CD4-positive, CD25-positive, alpha-beta regulatory T cell (primary cell): ENCODE measurements around the gene YAF2. TPM values are rescaled to one million over a fixed set of nuclear protein-coding genes. Genes with fewer than 3 reads are reported as not detected.
"Not testable (repeated sequence)": the region's sequence is repeated elsewhere in the genome, so short reads cannot be mapped to it uniquely, and the experiment has no call there.

ENCODE experiments used
- ATAC-seq, 2 donors: fragments of 150-1000 bp; cut with Tn5 transposase; one replicate each; pipeline ENCODE4 v1.10.0; 2021; ENCODE audit warnings: low read depth in 2 of 2, moderate number of reproducible peaks in 2 of 2, moderate library complexity in 1 of 2
- DNase-seq, 3 donors: peaks; one replicate each; pipeline versions ENCODE4 v3.0.0 to v3.0.0-alpha.2; 2012 to 2022; ENCODE audit warnings: mixed read lengths in 1 of 3
- H3K27ac ChIP-seq: one replicate; pipeline ENCODE4 v1.7.0; 2013; ENCODE audit warnings: mild to moderate bottlenecking, low read length; ENCODE audit not compliant: insufficient read depth, poor library complexity, severe bottlenecking
- H3K27me3 ChIP-seq: one replicate; pipeline ENCODE4 v1.7.0; 2013; ENCODE audit warnings: low read length; ENCODE audit not compliant: control insufficient read depth, insufficient read depth
- H3K36me3 ChIP-seq: one replicate; pipeline ENCODE4 v1.7.0; 2013; ENCODE audit warnings: mild to moderate bottlenecking, low read length, moderate library complexity; ENCODE audit not compliant: control insufficient read depth, insufficient read depth
- H3K4me1 ChIP-seq: 2 replicates; pipeline ENCODE4 v1.7.0; 2013; ENCODE audit warnings: mild to moderate bottlenecking, low read length; ENCODE audit not compliant: insufficient read depth, control insufficient read depth, poor library complexity, severe bottlenecking
- H3K4me3 ChIP-seq: one replicate; pipeline ENCODE4 v1.7.0; 2013; ENCODE audit warnings: low read depth, mild to moderate bottlenecking, low read length, moderate library complexity
- H3K9me3 ChIP-seq, 2 experiments: 1 replicate in 1 of 2; 2 replicates in 1 of 2; pipeline ENCODE4 v1.7.0; 2013; ENCODE audit warnings: low read length in 2 of 2, mild to moderate bottlenecking in 1 of 2, moderate library complexity in 1 of 2; ENCODE audit not compliant: control insufficient read depth in 2 of 2
- H3K27ac Mint-ChIP-seq, 3 donors: one replicate each; pipeline ENCODE4 v1.8.0; 2020 to 2022; ENCODE audit warnings: mild to moderate bottlenecking in 3 of 3, mixed read lengths in 3 of 3, moderate library complexity in 2 of 3
- H3K27me3 Mint-ChIP-seq: one replicate; pipeline ENCODE4 v1.8.0; 2022; ENCODE audit warnings: mild to moderate bottlenecking, mixed read lengths
- H3K36me3 Mint-ChIP-seq: one replicate; pipeline ENCODE4 v1.8.0; 2020; ENCODE audit warnings: mixed read lengths
- H3K4me1 Mint-ChIP-seq, 4 donors: one replicate each; pipeline ENCODE4 v1.8.0; 2020 to 2022; ENCODE audit warnings: mixed read lengths in 4 of 4, mild to moderate bottlenecking in 1 of 4
- H3K4me3 Mint-ChIP-seq, 4 donors: one replicate each; pipeline ENCODE4 v1.8.0; 2020 to 2022; ENCODE audit warnings: mild to moderate bottlenecking in 4 of 4, mixed read lengths in 4 of 4, moderate library complexity in 3 of 4
- H3K9me3 Mint-ChIP-seq, 7 donors: one replicate each; pipeline ENCODE4 v1.8.0; 2020 to 2022; ENCODE audit warnings: mixed read lengths in 7 of 7, mild to moderate bottlenecking in 3 of 7, moderate library complexity in 2 of 7
- polyA plus RNA-seq, 4 donors: library from polyadenylated mRNA; unstranded; fragments of 300-500 nt; fragmentation: Illumina TruSeq; gene quantifications; one replicate each; pipeline ENCODE4 v1.2.3, GENCODE V29; 2021
- total RNA-seq: library from RNA; stranded (reverse); gene quantifications from one replicate; pipeline ENCODE4 v1.2.3, GENCODE V29; 2022

Gene YAF2
- total and polyA plus RNA-seq, 5 donors from 2014 or later, result 14.4 to 73.3 (median 21.1) TPM

DNA sequence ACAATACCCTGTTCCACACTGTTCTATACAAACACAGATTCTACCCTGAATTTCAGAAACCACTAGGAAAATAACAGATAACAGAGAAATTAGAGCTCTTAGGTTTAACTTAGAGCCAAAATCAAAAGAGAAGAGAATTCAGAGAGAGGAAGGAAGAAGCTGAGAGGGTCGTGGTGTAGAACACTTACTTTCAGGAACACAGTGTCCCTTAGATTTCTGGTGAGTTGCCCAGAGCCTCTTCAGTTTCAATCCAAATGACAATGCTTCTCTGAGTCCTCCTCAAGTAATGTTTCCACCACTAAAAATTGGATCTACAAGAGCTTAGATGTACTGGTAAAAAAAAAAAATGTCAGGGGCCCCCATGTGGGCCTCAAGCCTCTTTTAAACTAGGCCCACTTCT lies 2.6 kb downstream of the YAF2 start:
- H3K9me3 Mint-ChIP-seq, result peaks cover 0 to 3% (median 0%) of the 10 kb centered on the region in 7 donors
- H3K4me1 Mint-ChIP-seq, result peaks cover 28 to 74% (median 54%) of the 10 kb centered on the region in 4 donors
- Histone ChIP-seq H3K9me3 (no peaks in the 10 kb centered on the region), H3K27me3 (no peaks in the 10 kb centered on the region), H3K4me3 (peak overlapping the region; percentile 95), H3K36me3 (peaks cover 4% of the 10 kb centered on the region), H3K27ac (no peak overlapping the region), H3K4me1 (peaks cover 49% of the 10 kb centered on the region)
- no peak for ATAC-seq
- no peaks in the 10 kb centered on the region for H3K27me3 Mint-ChIP-seq
- peak overlapping the region in 2 of 3 donors; percentile 5 to 87 for H3K27ac Mint-ChIP-seq
- no peak for DNase-seq
- H3K4me3 Mint-ChIP-seq, result peak overlapping the region; percentile 18 to 79 (median 70)
- H3K36me3 Mint-ChIP-seq, result peaks cover 8% of the 10 kb centered on the region

DNA sequence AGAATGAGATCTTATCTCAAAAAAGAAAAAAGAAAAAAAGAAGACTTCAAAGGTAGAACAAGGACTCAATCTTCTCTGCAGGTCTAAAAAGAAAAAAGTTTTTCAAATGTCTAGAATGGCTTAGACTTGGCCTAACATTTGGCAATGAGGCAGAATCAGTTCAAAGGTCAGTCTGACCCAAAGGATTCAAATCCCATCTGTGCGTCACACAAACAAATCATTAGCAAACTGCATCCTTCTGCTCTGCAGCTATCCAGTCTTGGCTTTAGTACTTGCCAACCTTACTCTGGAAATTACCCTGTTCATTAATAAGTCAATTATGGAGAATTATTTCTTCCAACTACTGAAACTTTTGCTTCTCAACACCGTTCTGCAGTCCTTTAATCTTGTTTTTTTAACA lies 3.1 kb downstream of the YAF2 start:
- Mint-ChIP-seq H3K36me3 (peaks cover 8% of the 10 kb centered on the region), H3K4me1 (peaks cover 32 to 78% (median 58%) of the 10 kb centered on the region in 4 donors), H3K27ac (peak overlapping the region in 2 of 3 donors; percentile 5 to 43), H3K27me3 (no peaks in the 10 kb centered on the region), H3K9me3 (peaks cover 0 to 3% (median 0%) of the 10 kb centered on the region in 7 donors), H3K4me3 (peak overlapping the region; percentile 18 to 79 (median 70))
- Histone ChIP-seq H3K4me3 (peak overlapping the region; percentile 23), H3K9me3 (no peaks in the 10 kb centered on the region), H3K4me1 (peaks cover 49% of the 10 kb centered on the region), H3K36me3 (peaks cover 4% of the 10 kb centered on the region), H3K27ac (no peak overlapping the region), H3K27me3 (no peaks in the 10 kb centered on the region)
- DNase-seq (no peak), ATAC-seq (no peak)

DNA sequence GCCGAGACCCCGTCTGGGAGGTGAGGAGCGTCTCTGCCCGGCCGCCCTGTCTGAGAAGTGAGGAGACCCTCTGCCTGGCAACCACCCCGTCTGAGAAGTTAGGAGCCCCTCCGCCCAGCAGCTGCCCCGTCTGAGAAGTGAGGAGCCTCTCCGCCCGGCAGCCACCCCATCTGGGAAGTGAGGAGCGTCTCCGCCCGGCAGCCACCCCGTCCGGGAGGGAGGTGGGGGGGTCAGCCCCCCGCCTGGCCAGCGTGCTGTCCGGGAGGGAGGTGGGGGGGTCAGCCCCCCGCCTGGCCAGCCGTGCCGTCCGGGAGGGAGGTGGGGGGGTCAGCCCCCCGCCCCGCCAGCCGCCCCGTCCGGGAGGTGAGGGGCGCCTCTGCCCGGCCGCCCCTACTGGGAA lies 10.5 kb downstream of the YAF2 start:
- H3K27ac Mint-ChIP-seq, H3K27me3 ChIP-seq, ATAC-seq, H3K27ac ChIP-seq, H3K9me3 Mint-ChIP-seq, H3K36me3 ChIP-seq, H3K4me3 ChIP-seq, H3K4me3 Mint-ChIP-seq, H3K9me3 ChIP-seq, H3K27me3 Mint-ChIP-seq, DNase-seq: not testable (repeated sequence)
- Mint-ChIP-seq H3K4me1 (peaks cover 30 to 43% (median 35%) of the 10 kb centered on the region in 4 donors), H3K36me3 (peaks cover 13% of the 10 kb centered on the region)
- H3K4me1 ChIP-seq, result peaks cover 16% of the 10 kb centered on the region

DNA sequence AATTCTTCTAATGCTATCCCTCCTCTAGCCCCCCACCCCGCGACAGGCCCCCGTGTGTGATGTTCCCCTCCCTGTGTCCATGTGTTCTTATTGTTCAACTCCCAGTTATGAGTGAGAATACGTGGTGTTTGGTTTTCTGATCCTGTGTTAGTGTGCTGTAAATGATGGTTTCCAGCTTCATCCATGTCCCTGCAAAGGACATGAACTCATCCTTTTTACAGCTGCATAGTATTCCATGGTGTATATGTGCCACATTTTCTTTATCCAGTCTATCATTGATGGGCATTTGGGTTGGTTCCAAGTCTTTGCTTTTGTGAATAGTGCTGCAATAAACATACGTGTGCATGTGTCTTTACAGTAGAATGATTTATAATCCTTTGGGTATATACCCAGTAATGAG lies 13.5 kb downstream of the YAF2 start:
- not testable (repeated sequence) for H3K27ac Mint-ChIP-seq, DNase-seq, H3K4me3 ChIP-seq, H3K9me3 ChIP-seq, H3K27me3 ChIP-seq, H3K9me3 Mint-ChIP-seq, H3K36me3 ChIP-seq, H3K27me3 Mint-ChIP-seq, H3K27ac ChIP-seq, ATAC-seq, H3K4me3 Mint-ChIP-seq
- peaks cover 22 to 44% (median 31%) of the 10 kb centered on the region in 4 donors for H3K4me1 Mint-ChIP-seq
- H3K36me3 Mint-ChIP-seq, result peaks cover 13% of the 10 kb centered on the region
- peaks cover 15% of the 10 kb centered on the region for H3K4me1 ChIP-seq

DNA sequence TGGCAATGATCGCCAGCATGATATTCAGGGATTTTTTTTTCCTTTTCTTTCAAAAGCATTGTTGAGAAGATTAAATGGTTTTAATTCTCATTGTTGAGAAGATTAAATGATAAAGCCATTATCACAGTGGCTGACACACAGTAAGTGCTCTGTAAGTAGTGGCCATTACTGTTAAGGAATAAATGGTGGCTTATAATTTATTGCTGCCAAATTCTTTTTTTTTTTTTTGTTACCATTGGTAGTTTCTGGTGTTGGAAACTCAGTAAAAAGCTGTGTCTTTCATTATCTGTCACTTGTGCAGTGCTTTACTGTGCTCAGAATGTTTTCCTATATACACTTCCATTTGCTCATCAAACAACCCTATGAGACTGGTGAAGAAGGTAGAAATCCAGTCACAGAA lies 15.3 kb downstream of the YAF2 start:
- H3K36me3 Mint-ChIP-seq, result peaks cover 13% of the 10 kb centered on the region
- H3K27ac Mint-ChIP-seq, result peak overlapping the region in 1 of 3 donors; percentile 53
- peaks cover 4% of the 10 kb centered on the region for H3K36me3 ChIP-seq
- no peak overlapping the region for H3K4me3 ChIP-seq
- H3K27ac ChIP-seq, result no peak overlapping the region
- H3K4me3 Mint-ChIP-seq, result peak overlapping the region in 1 of 4 donors; percentile 8
- H3K4me1 Mint-ChIP-seq, result peaks cover 30 to 59% (median 43%) of the 10 kb centered on the region in 4 donors
- ATAC-seq, result no peak
- H3K9me3 Mint-ChIP-seq, result peaks cover 0 to 1% (median 0%) of the 10 kb centered on the region in 7 donors
- no peaks in the 10 kb centered on the region for H3K27me3 ChIP-seq
- no peak for DNase-seq
- no peaks in the 10 kb centered on the region for H3K27me3 Mint-ChIP-seq
- H3K4me1 ChIP-seq, result peaks cover 15% of the 10 kb centered on the region
- H3K9me3 ChIP-seq, result no peaks in the 10 kb centered on the region

DNA sequence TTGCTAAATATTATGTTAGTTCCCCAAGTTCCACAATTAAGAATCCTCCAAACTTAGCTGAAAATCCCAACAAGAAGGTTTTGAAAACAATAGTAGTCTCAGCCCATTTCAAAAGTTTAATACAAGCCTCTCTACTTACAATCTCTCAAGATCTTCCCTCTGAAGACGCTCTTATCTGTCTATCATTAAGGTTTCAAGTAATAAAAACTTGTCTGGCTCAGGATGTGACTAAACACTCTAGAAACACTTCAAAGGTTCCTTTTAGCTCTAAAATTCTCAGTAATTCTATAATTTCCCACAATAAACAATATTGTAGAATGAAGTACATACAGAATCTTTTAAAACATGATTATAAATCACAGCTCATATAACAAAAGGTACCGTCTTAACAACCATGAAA lies 16.3 kb downstream of the YAF2 start:
- no peaks in the 10 kb centered on the region for H3K9me3 ChIP-seq
- no peak overlapping the region for H3K27ac ChIP-seq
- no peaks in the 10 kb centered on the region for H3K27me3 ChIP-seq
- peak in 1 of 3 donors; percentile 45 for DNase-seq
- peaks cover 0 to 1% (median 0%) of the 10 kb centered on the region in 7 donors for H3K9me3 Mint-ChIP-seq
- H3K4me3 Mint-ChIP-seq, result no peak overlapping the region
- peak overlapping the region in 1 of 3 donors; percentile 0 for H3K27ac Mint-ChIP-seq
- peaks cover 33 to 64% (median 47%) of the 10 kb centered on the region in 4 donors for H3K4me1 Mint-ChIP-seq
- H3K4me1 ChIP-seq, result peaks cover 15% of the 10 kb centered on the region
- ATAC-seq, result peak; percentile 47 to 53
- no peaks in the 10 kb centered on the region for H3K27me3 Mint-ChIP-seq
- peaks cover 4% of the 10 kb centered on the region for H3K36me3 ChIP-seq
- H3K4me3 ChIP-seq, result no peak overlapping the region
- peaks cover 15% of the 10 kb centered on the region for H3K36me3 Mint-ChIP-seq

DNA sequence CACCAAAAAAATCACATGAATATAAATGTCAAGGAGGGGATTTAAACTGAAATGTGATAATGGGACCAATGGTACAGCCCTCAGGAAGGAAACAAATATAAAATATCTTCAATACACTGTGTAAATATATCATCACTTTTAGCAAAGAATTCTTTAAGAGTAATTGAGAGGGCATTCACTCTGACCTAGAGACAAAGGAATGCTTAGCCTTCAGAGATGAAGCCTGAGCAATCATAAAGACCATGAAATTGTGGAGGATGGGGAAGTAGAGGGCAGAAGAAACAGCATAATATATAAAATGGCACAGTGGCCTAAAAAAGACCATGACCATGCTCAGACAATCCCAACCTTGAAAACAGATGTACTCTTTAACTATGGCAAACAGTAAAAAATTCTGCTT lies 20.4 kb downstream of the YAF2 start:
- H3K27ac Mint-ChIP-seq, result no peak overlapping the region
- H3K4me1 Mint-ChIP-seq, result peaks cover 30 to 72% (median 50%) of the 10 kb centered on the region in 4 donors
- no peaks in the 10 kb centered on the region for H3K9me3 Mint-ChIP-seq
- H3K36me3 ChIP-seq, result peaks cover 2% of the 10 kb centered on the region
- H3K4me1 ChIP-seq, result peaks cover 13% of the 10 kb centered on the region
- H3K4me3 ChIP-seq, result no peak overlapping the region
- DNase-seq (no peak), ATAC-seq (no peak)
- H3K27me3 ChIP-seq, result no peaks in the 10 kb centered on the region
- no peaks in the 10 kb centered on the region for H3K27me3 Mint-ChIP-seq
- no peak overlapping the region for H3K27ac ChIP-seq
- H3K36me3 Mint-ChIP-seq, result peaks cover 10% of the 10 kb centered on the region
- no peak overlapping the region for H3K4me3 Mint-ChIP-seq
- H3K9me3 ChIP-seq, result no peaks in the 10 kb centered on the region

DNA sequence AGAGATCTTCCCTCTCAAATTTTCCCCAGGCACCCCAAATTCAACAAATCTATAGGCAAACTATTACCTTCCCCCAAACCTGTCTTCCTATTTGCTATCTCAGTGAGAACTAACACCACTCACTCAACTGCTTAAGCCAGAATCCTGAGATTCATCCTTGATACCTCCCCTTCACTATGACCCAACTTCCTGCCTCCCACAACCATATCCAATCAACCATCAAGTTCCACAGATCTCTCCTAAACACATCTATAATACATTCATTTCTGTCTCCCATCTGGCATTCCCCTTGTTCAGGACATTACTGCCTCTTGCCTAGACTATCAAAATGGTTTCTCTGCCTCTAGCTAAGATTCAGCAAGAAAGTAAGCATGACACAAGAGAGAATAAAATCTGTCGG lies 21.3 kb downstream of the YAF2 start:
- Mint-ChIP-seq H3K4me1 (peaks cover 33 to 67% (median 46%) of the 10 kb centered on the region in 4 donors), H3K4me3 (no peak overlapping the region), H3K27me3 (no peaks in the 10 kb centered on the region), H3K9me3 (no peaks in the 10 kb centered on the region), H3K27ac (peak overlapping the region; percentile 0 to 12 (median 2)), H3K36me3 (peaks cover 10% of the 10 kb centered on the region)
- H3K27ac ChIP-seq, result no peak overlapping the region
- H3K27me3 ChIP-seq, result no peaks in the 10 kb centered on the region
- no peaks in the 10 kb centered on the region for H3K9me3 ChIP-seq
- DNase-seq (no peak), ATAC-seq (no peak)
- H3K4me3 ChIP-seq, result no peak overlapping the region
- peaks cover 2% of the 10 kb centered on the region for H3K36me3 ChIP-seq
- peaks cover 4% of the 10 kb centered on the region for H3K4me1 ChIP-seq
